Mesenteric fat pad (tissue), 1 donor: Measurements from ENCODE around the gene WNT10A. TPM values are rescaled to one million over a fixed set of nuclear protein-coding genes. Genes with fewer than 3 reads are reported as not detected.
A peak's percentile ranks its signal among the peaks of the same experiment; 100 is the strongest.
"Not testable (repeated sequence)": the region's sequence is repeated elsewhere in the genome, so short reads cannot be mapped to it uniquely, and the experiment has no call there.

Source experiments
- DNase-seq: peaks from one replicate; pipeline ENCODE4 v3.0.0-alpha.2; 2020; ENCODE audit warnings: low spot score
- long read RNA-seq: library from polyadenylated mRNA; unstranded; transcript quantifications from one replicate; pipeline ENCODE4 v2.0.0, GENCODE V29; 2020
- total RNA-seq: library from RNA; stranded (reverse); fragmentation: NEBNext Ultra II Directional; extraction: Animal tissue kit (Norgen Biotek cat#: 25700); gene quantifications from one replicate; pipeline ENCODE4 v1.2.1, GENCODE V29; 2021
- donor health status: DM: yes; HTN: yes; CAD: no.

WNT10A gene
- not detected for total RNA-seq
- long read RNA-seq = 0 reads

DNA sequence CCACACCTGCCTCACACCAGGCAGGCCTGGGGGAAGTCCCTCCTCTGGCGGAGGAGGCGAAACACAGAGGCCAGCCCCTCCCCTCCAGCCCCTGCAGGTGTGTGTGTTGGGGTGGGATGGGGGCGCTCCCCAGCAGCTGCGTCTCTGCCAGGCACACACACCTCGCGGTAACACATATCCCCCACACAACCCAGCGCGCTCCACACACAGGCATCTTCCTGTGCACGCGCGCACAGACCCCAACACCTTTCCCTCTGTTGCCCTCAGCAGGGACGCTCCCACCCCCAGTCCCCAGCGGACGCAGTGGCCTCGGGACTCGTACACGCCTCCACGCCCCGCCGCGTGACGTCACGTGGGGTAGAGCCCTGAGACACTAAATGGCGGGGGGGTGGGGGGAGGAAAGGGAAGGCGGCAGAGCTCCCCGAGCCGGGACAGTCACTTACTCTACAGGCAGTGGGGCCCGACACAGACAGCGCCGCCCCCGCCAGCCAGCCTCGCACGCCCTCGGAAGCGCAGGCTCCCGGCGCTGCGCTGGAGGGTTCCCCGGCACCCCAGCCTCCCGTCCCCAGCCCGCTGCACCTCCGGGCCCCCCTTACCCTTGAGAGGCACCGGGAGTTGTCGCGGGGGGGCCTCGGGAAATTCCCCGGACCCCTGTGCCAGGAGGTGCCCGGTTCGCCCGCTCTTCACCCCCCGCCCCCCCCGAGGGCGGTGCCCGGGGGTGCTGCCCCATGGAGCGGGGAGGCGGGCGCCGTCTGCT is at the start of gene WNT10A:
WNT10A (plus strand) TSS at position 751 of the 757 bp plus-strand sequence. CDS start 144 bp downstream, outside the sequence.
- no peak for DNase-seq

DNA sequence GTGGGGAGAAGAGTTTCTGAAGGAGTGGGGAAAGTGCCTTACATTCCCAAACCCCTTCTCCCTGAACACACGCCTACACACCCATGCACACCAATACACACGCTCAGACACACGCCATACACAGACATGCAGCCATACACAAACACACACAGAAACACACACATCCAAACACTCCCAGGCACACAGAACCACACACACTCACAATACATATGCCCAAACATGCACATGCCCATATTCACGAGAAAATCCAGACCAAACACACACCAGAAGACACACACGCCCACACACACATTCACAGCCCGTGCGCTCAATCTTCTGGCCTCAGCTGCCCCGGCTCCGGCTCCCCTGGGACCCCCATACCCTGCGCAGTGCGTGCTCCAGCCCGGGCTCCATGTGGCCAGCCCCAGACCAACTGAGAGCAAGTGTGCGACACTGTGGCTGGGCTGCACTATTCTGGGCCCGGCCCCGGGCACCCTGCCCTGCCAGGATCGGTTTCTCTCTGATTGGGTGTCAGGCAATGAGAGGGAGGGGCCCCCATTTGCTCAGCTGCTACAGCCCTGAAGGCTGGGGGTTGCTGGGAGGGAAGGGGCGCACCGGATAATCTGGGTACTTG is 49.2 kb upstream of the WNT10A start, which contains the start of gene PRKAG3:
PRKAG3 (minus strand) TSS at position 426 of the 613 bp plus-strand sequence.
- peak; percentile 82 for DNase-seq

DNA sequence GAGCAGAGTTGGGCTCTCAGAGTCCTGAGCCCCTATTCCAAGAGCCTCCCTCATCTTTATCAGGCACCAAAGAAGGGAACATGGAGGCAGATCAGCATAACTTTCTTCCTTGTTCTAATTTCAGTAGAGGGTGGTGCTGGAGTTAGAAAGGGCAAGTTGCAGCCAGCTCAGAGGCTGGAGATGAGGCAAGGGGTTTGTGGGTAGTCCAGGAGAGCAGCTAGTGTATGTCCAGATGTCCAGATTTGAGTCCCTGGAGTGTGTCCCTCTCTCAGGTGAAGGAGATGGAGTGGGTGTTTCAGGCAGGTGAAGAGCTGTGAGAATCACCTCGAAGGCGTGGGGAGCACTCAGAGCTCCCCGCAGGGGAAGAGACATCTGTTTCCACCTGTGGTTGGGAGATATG is 48.6 kb upstream of the WNT10A start:
- no peak for DNase-seq

DNA sequence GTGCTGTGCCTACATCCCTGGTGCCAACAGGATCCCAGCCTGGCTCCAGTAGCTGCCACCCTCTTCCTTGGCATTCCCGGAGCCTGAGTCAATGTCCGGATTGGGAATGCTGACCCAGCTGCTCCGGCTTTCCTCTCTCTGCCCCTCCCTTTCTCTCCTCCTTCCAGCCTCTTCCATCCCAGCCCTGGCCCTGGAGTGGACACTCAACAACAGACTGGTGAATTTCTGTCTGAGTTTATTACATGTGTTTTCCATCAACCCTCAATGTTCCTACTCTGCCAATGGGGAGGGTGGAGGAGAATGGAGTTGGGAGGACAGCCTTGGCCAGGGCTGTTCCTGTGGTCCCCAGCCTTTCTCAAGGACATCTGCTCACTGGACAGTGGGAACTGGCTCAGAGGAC is 48.1 kb upstream of the WNT10A start:
- DNase-seq = peak; percentile 67

DNA sequence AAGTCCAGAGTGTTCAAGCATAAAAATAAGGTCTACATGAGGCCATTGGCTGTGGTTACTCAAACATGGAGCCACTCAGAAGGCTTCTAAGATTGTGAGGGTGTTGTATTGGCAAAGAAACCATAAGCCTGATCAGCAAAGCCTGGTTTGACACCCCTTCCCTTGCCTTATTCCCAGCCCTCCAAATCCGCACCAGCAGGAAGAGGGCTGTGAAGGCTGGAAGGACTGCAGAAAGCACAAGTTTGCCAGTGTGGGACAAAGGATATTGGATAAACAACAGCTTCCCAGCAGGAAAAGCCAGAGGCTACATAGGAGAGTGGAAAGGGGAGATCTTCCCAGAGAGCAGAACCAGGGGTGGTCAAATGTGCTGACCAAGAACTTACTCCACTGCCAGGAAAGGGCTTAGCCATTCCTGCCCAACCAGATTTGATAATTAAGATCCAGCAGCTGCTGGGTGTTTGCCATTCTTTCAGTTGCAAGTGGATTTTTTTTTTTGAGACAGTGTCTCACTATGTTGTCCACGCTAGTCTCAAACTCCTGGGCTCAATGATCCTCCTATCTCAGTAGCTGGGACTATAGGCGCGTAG is 47.5 kb upstream of the WNT10A start:
- peak; percentile 51 for DNase-seq

DNA sequence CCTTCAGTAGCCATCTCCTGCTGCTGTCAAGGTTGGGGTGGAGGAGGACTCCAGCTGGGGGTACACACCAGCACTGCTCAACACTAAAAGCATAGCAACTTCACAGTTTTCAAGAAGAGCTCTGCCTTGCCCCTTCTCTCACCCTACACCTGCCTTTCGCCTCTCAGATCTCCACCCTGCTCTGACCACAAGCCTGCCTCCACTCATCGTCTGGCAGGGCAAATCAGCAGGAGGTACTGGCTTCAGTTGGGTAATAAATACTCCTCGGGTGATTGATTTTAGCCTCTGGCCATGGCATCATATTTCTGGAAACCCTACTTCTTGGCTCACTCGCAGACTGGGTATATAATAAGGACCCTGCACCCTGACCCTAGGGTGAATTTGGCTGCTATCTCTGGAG is 46.0 kb upstream of the WNT10A start:
- peak; percentile 57 for DNase-seq

DNA sequence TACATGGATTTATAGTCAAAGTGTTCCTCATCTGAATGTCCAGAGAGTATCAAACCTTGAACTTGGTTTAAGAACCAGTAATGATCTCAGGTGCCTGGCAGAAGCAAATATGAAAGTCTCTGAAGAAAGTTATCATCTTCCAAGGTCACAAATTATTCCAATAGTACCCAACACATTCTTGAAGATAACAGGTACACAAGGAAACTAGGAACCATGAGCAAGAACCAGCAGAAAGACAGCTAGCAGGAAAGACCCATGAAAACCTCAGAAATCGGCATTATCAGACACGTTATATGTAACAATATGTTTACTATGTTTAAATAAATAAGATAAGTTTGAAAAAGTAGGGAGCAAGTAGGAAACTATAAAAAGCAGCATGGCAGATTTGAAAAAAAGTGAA is 43.2 kb upstream of the WNT10A start:
- DNase-seq = no peak

DNA sequence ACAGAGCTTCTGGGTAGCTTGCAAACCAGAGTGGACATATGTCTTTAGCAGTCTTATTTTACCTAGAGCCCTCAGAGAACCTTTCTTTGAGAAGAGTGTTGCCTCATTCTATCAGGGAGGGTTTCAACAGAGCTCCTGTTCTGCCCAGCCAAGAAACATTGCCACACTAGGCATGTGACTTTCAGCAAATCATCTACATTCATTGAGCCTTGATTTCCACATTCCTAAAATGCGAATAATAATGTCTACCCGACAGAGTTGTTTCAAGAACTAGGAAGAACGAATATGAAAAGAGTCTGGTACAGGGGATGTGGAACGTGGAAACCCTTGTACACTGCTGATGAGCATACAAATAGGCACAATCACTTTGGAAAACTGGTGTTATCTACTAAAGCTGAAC is 41.2 kb upstream of the WNT10A start:
- DNase-seq = no peak

DNA sequence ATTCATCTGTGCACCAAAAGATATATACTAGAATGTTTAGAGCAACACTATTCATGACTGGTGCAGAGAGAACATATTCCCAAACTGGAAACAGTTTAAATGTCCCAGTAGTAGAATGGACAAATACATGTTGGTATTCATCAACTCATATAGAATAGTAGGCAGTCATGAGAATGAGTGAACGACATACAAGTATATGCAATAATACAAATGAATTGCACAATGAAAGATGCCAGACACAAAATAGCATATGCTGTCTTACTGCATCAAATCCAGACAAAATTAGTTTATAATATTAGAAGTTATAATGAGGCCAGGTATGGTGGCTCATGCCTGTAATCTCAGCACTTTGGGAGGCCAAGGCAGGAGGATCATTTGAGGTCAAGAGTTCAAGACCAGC is 40.8 kb upstream of the WNT10A start:
- DNase-seq = no peak

DNA sequence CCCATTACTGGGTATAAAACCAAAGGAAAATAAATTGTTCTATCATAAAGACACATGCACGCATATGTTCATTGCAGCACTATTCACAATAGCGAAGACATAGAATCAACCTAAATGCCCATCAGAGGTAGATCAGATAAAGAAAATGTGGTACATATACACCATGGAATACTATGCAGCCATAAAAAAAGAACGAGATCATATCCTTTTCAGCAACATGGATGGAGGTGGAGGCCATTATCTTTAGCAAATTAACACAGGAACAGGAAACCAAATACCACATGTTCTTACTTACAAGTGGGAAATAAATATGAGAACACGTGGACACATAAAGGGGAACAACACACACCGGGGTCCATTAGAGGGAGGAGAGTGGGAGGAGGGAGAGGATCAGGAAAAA is 36.3 kb upstream of the WNT10A start:
- DNase-seq = not testable (repeated sequence)

DNA sequence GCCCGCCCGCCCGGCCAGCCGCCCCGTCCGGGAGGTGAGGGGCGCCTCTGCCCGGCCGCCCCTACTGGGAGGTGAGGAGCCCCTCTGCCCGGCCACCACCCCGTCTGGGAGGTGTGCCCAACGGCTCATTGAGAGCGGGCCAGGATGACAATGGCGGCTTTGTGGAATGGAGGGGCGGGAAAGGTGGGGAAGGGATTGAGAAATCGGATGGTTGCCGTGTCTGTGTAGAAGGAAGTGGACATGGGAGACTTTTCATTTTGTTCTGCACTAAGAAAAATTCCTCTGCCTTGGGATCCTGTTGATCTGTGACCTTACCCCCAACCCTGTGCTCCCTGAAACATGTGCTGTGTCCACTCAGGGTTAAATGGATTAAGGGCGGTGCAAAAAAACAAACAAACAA is 33.7 kb upstream of the WNT10A start:
- not testable (repeated sequence) for DNase-seq

DNA sequence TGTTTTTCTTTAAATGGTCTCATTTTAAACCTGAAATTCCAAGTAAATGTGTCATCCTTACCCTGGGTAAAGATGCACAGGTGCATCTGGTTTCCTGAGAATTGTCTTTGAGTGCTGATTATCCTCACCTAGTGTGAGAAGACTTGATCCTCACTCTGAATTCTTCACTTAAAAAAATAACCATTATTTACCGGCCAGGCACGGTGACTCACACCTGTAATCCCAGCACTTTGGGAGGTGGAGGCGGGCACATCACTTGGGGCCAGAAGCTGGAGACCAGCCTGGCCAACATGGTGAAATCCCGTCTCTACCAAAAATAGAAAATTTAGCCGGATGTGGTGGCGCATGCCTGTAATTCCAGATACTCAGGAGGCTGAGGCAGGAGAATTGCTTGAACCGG is 30.9 kb upstream of the WNT10A start:
- no peak for DNase-seq

DNA sequence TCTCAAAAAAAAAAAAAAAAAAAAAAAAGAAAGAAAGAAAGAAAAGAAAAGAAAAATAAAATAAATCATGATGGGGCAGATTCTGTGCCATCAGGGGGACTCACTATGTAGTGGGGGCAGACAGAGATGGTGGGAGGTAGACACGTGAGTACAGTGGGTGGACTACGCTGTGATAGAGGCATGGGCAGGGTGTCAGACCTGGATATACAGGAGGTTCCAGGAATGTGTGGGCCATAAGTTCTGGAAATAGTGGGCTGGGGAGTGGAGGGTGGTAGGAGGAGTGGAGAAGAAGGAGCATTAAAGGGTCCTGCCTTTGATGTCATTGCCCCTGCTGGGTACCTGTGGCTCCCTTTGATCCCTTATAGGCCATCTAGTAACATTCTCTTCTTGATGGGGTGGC is 29.9 kb upstream of the WNT10A start:
- DNase-seq = no peak

DNA sequence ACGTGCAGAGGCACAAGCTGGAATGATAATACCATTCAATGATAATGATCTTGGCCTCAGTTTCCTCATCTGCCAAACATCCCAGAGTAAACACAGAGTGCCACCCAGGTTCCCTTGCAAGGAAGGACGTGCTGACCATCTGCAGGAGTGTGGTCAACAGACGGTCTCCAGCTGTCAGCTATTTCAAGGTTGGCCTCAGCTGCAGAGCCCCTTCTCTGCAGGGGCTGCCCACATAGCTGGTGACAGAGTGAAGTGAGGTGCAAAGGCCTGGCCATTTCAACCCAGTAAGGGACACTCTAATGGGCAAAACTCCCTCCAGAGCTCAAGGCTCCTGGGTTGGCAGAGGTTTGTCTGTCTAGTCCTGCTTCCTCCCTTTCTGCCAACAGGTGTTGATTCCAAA is 29.4 kb upstream of the WNT10A start:
- no peak for DNase-seq

DNA sequence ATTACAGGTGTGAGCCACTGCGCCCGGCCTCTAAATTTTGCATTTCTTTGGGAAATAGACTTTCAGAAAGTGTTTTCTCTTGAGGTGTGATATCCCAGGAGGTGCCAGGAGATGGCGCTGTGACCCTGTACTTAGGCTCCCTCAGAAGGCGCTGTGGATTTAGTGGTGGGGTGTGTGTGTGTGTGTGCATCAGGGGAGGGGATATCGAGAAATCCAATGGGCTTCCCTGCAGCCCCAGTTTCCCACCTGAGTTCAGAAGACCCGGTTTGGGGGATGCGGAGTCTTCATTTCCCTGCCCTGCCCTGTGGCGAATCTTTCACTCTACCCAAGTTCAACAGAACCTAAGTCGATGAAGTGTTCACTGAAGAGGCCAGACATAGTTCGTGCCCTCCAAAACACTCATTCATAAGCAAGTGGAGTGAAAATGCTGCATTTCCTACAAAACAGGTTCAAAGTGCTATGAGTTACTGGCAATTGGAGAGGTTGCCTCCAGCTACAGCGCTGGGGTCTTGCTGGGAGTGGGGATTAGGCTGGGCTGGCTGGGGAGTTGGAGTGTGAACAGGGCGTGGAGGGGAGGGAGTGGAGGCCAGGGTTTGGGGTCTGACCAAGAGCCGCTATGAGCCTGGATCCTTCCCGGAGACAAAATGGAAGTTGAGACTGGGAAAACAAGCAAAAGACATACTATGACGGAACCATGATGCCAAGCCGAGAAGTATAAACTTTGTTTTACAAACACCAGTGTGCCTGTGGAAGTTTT is 27.6 kb upstream of the WNT10A start:
- no peak for DNase-seq

DNA sequence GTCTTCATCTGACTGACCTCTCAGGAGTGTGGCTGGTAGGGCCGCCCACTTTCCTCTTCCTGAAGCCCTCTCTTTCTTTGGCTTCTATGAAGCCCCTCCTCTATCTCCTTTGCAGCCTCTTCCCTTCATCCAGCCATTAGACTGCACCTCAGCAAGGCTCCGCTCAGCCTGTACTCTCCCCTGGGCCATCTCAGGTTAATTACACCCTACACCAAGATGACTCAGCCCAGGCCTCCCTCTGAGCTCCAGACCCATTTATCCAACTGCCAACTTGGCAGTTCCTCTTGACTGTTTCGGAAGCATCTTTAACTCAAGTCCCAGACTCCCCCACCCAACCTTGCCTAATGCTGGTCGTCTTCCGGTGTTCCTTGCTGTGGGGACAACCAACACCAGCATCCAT is 26.9 kb upstream of the WNT10A start:
- DNase-seq = no peak

DNA sequence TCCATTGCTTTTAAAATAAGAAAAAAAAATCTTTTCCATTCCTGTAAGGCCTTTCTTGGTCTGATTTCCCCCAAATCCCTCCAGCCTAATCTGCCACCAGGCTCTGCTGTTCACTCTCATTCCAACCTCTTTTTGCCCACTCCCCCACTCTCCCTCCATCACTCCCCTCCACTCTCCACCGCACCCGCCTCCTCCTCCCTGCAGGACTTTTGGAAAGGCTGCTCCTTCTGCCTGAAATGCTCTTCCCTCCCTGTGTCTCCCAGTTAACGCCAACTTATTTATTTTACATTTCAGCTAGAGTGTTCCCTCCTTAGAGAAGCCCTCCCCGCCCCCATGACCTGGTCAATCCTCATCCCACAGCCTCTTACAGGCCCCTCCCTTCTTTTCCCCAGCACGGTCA is 25.8 kb upstream of the WNT10A start:
- no peak for DNase-seq

DNA sequence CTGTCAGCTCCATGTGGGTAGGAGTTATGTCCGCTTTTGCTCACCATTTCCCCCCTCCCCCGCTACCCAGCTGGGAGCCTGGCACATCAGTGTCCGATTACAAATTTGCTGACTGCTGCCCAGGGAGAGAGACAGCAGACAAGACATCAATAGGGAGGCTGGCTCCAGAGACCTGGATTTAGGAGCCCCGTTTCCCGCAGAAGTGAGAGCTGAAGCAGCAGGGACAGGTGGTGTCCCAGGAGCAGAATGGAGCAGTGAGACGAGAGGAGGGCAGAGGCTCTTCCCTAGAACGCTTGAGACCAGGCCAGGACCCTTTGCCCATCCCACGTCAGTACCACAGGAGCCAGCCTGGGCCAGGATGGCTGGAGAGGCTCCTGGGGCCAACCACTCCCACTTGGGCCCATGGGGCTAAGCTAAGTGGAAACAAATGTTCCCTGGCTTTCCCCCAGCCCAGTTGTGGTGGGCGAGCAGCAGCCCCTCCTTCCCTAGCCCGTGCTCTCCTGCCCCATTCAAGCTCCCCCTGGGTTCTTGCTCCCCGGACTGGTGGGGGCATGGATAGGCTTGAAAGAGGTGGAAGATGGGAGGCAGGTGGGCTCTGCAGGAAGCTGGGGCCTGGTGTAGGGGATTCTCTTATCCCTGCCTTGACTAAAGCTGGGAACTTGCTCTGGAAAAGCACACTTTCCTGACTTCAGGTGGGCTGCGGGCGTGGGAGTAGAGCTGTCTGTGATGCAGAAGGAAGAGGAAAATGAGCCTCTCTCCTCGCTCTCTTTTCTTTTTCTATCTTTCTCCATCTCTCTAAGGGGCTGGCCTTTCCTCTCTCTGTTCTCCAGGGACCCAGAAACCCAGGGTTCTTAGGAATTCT is 25.1 kb upstream of the WNT10A start:
- DNase-seq = no peak

DNA sequence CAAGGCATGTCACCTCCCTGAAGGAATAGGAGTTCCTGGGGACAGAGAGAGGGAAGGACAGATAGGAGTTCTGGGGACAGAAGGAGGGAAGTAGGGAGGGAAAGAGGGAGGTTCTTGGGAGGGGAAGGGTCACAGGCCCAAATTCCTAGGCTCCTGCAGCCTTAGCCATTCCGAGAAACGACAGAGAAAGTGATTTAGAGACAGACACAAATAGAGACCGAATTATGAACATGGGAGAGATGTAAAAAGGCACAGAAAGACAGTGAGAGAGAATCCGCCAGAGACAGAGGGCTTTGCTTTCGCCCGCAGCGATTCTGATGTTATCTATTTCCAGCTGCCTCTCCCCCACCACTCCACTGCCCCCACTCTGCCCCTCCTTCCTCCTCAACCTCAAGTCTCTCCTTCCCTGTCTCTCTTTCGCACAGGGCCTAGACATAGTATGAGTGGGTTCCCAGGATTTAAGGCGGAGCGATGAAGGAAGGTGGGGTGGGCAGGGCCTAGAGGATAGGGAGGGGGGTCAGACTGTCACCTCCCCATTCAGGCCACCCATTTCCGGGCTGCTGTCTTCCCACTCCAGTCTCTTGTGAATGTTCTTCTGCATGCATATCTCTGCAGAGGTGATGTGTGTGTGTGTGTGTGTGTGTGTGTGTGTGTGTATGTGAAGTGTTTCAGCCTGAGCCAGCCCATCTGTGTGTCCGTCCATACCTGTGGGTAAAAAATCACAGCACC is 24.3 kb upstream of the WNT10A start:
- no peak for DNase-seq

DNA sequence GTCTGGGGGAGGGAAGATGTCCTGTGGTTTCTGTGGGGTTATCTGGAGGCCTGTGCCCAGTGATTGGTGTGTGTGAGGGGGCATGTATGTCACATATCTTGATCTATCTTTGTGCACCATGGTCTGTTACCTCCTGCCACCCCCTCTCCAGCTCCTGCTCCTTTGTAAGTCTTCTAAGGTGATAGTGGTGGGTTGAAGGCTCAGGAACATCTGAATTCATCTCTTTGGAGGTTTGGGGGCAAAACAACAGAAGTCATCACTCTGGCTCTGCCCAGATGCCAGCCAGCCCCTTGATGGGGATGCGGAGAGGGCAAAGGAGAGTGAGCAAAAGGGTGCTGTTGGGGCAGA is 23.8 kb upstream of the WNT10A start:
- no peak for DNase-seq
